Vagina (tissue), 2 donors: Measurements from ENCODE around the gene ADAMTSL5.

ENCODE experiments used
- CTCF ChIP-seq, 3 experiments: fragments of 450-650 bp in 2 of 3; fragments of 200-600 bp in 1 of 3; sonication (generic) in 1 of 3; IDR thresholded peaks; one replicate each; pipeline ENCODE4 v1.5.1; 2017 to 2019; ENCODE audit warnings: antibody characterized with exemption in 3 of 3, mild to moderate bottlenecking in 2 of 3, moderate library complexity in 2 of 3
- POLR2A ChIP-seq, 2 donors: fragments of 450-650 bp; IDR thresholded peaks; one replicate each; pipeline ENCODE4 v1.6.1; 2017; ENCODE audit warnings: antibody characterized with exemption in 2 of 2, mild to moderate bottlenecking in 2 of 2, moderate library complexity in 2 of 2
- POLR2AphosphoS5 ChIP-seq, 2 donors: sonication (generic); formaldehyde crosslinking; IDR thresholded peaks; one replicate each; pipeline ENCODE4 v1.9.0; 2017; ENCODE audit warnings: antibody characterized with exemption in 2 of 2, mild to moderate bottlenecking in 2 of 2, low read depth in 1 of 2; ENCODE audit not compliant: insufficient read depth in 1 of 2

GRCh38 chr19:1470055-1470304, 42.8 kb downstream of the ADAMTSL5 start:
- TF ChIP-seq CTCF (IDR thresholded peaks at IDR 0.05) (no peak), POLR2AphosphoS5 (IDR thresholded peaks at IDR 0.05; ENCODE audit: insufficient read depth in 1 of 2, low read depth in 1 of 2) (no peak), POLR2A (IDR thresholded peaks at IDR 0.05) (no peak)
